UCSD-AML1 (cell line): ENCODE measurements around the gene GPR68.
"Not testable (repeated sequence)": the region's sequence is repeated elsewhere in the genome, so short reads cannot be mapped to it uniquely, and the experiment has no call there.

ENCODE experiments used
- DNase-seq: peaks from one replicate; lab custom pipeline; 2025; ENCODE audit not compliant: unreplicated experiment; lab: John Stamatoyannopoulos, UW

Gene GPR68

DNA sequence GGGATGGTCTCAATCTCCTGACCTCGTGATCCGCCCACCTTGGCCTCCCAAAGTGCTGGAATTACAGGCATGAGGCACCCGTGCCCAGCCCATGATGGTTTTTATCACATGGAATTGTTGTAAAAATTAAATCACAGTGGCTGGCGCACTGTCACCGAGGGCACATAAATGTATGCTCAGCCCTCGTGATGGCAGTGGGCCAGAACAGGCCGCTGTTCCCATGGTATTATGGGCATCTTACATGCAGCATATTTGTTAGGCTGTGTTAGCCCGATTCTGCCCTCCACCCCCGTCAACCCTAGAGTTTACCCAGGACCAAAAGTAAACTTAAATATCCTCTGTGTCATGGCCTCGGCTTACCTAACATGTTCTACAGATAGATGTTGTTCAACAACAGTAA lies 48.6 kb downstream of the GPR68 start:
- no peak for DNase-seq

DNA sequence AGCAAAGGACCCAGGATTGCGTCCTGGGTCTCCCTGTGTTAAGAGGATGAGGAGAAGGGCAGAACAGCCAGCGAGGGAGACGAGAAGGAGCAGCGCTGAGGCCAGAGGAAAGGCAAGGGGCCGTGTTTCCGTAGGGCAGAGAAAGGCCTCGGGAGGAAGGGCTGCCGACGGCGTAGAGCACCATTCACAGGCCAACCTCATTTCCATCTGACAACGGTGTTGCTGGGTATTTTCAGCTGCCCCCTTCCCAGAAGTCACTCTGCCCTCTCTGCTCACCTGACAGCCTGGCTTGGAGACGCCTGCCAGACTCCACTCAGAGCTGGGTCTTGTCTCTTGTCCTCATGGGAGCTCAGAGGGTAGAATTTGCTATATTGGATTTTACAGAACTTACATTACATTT lies 51.4 kb downstream of the GPR68 start:
- DNase-seq: no peak

GRCh38 chr14:91190853-91191252 lies 53.7 kb downstream of the GPR68 start:
- no peak for DNase-seq

- DNase-seq: no peak
Measured at GRCh38 chr14:91187271-91187670, 57.2 kb downstream of the GPR68 start.

- no peak for DNase-seq
Measured at GRCh38 chr14:91186515-91187066, 57.9 kb downstream of the GPR68 start.

GRCh38 chr14:91185721-91186120 lies 58.8 kb downstream of the GPR68 start:
- no peak for DNase-seq

- DNase-seq: no peak
Measured at GRCh38 chr14:91184559-91184958, 59.9 kb downstream of the GPR68 start.

GRCh38 chr14:91182753-91183152 lies 61.8 kb downstream of the GPR68 start:
- DNase-seq: not testable (repeated sequence)
